Right atrium auricular region (tissue), 2 donors: ENCODE data around the gene SPOP. TPM values are rescaled to one million over a fixed set of nuclear protein-coding genes. Genes with fewer than 3 reads are reported as not detected.
"Not testable (repeated sequence)": the region's sequence is repeated elsewhere in the genome, so short reads cannot be mapped to it uniquely, and the experiment has no call there.

Experiments
- DNase-seq: peaks from one replicate; pipeline ENCODE4 v3.0.0-alpha.2; 2019; ENCODE audit warnings: low spot score
- H3K27ac ChIP-seq, 2 donors: fragments of 200-600 bp; sonication (generic); 1 replicate in 1 of 2; 2 replicates in 1 of 2; pipeline ENCODE4 v1.5.1; 2016 to 2019
- H3K27me3 ChIP-seq, 2 donors: fragments of 200-600 bp; sonication (generic); one replicate each; pipeline versions ENCODE4 v1.5.1 to v1.6.0; 2017 to 2019
- H3K36me3 ChIP-seq: fragments of 200-600 bp; sonication (generic); one replicate; pipeline ENCODE4 v1.5.1; 2016
- H3K4me1 ChIP-seq, 2 donors: fragments of 200-600 bp; sonication (generic); one replicate each; pipeline versions ENCODE4 v1.5.1 to v1.6.0; 2017 to 2019
- H3K4me3 ChIP-seq, 2 donors: fragments of 200-600 bp; sonication (generic); 1 replicate in 1 of 2; 2 replicates in 1 of 2; pipeline ENCODE4 v1.5.1; 2017 to 2019; ENCODE audit warnings: mild to moderate bottlenecking in 1 of 2, moderate library complexity in 1 of 2
- H3K9me3 ChIP-seq, 2 donors: fragments of 200-600 bp; sonication (generic); one replicate each; pipeline ENCODE4 v1.5.1; 2019
- CTCF ChIP-seq, 2 donors: fragments of 200-600 bp; sonication (generic); IDR thresholded peaks; one replicate each; pipeline ENCODE4 v1.5.1; 2019; ENCODE audit warnings: antibody characterized with exemption in 2 of 2
- total RNA-seq, 2 donors: library from RNA; depleted of rRNA; stranded (reverse); fragments of >200 nt; gene quantifications; one replicate each; pipeline ENCODE4 v1.1.0, GENCODE V29; 2016

SPOP gene
- total RNA-seq, 2 donors from 2014 or later = 40.9 to 71.8 TPM

- no peak overlapping the region for H3K4me3 ChIP-seq
- no peak for TF ChIP-seq CTCF (IDR thresholded peaks at IDR 0.05)
- no peak overlapping the region for H3K27ac ChIP-seq
- H3K27me3 ChIP-seq = no peaks in the 10 kb centered on the region
- no peaks in the 10 kb centered on the region for H3K9me3 ChIP-seq
- no peak for DNase-seq
- H3K36me3 ChIP-seq = no peaks in the 10 kb centered on the region
- H3K4me1 ChIP-seq = peaks cover 0 to 71% of the 10 kb centered on the region in 2 donors
These were observed 3.4 kb downstream of the SPOP start for GRCh38 chr17:49674507-49674906.

- not testable (repeated sequence) for H3K4me3 ChIP-seq, H3K9me3 ChIP-seq, H3K36me3 ChIP-seq, H3K27ac ChIP-seq, H3K27me3 ChIP-seq
- peaks cover 0 to 71% of the 10 kb centered on the region in 2 donors for H3K4me1 ChIP-seq
- DNase-seq = peak; percentile 43
These were observed 4.2 kb downstream of the SPOP start for GRCh38 chr17:49673679-49674078.

GRCh38 chr17:49670641-49671040 is 7.3 kb downstream of the SPOP start:
- H3K27me3 ChIP-seq = no peaks in the 10 kb centered on the region
- peak overlapping the region in 1 of 2 donors; percentile 30 for H3K27ac ChIP-seq
- no peaks in the 10 kb centered on the region for H3K9me3 ChIP-seq
- no peak for DNase-seq
- TF ChIP-seq CTCF (IDR thresholded peaks at IDR 0.05) = no peak
- H3K4me3 ChIP-seq = no peak overlapping the region
- no peaks in the 10 kb centered on the region for H3K36me3 ChIP-seq
- H3K4me1 ChIP-seq = peaks cover 0 to 51% of the 10 kb centered on the region in 2 donors

- Histone ChIP-seq H3K27me3 (no peaks in the 10 kb centered on the region), H3K4me3 (no peak overlapping the region), H3K9me3 (no peaks in the 10 kb centered on the region), H3K36me3 (peaks cover 1% of the 10 kb centered on the region), H3K27ac (peak overlapping the region in 1 of 2 donors; percentile 30), H3K4me1 (peaks cover 0 to 45% of the 10 kb centered on the region in 2 donors)
- DNase-seq = no peak
- no peak for TF ChIP-seq CTCF (IDR thresholded peaks at IDR 0.05)
These were observed 7.9 kb downstream of the SPOP start for GRCh38 chr17:49670002-49670401.

GRCh38 chr17:49667854-49668253 is 10.0 kb downstream of the SPOP start:
- no peak for TF ChIP-seq CTCF (IDR thresholded peaks at IDR 0.05)
- Histone ChIP-seq H3K27me3 (no peaks in the 10 kb centered on the region), H3K9me3 (no peaks in the 10 kb centered on the region), H3K27ac (no peak overlapping the region), H3K36me3 (peaks cover 7% of the 10 kb centered on the region), H3K4me1 (peaks cover 0 to 37% of the 10 kb centered on the region in 2 donors), H3K4me3 (no peak overlapping the region)
- no peak for DNase-seq

GRCh38 chr17:49664706-49665211 is 13.1 kb downstream of the SPOP start:
- TF ChIP-seq CTCF (IDR thresholded peaks at IDR 0.05) = no peak
- no peak overlapping the region for H3K4me3 ChIP-seq
- peaks cover 7% of the 10 kb centered on the region for H3K36me3 ChIP-seq
- DNase-seq = no peak
- H3K27ac ChIP-seq = no peak overlapping the region
- no peaks in the 10 kb centered on the region for H3K27me3 ChIP-seq
- peaks cover 0 to 14% of the 10 kb centered on the region in 2 donors for H3K4me1 ChIP-seq
- no peaks in the 10 kb centered on the region for H3K9me3 ChIP-seq
